Activated CD8-positive, alpha-beta T cell treated with anti-CD3 and anti-CD28 coated beads for 36 hours (primary cell): Measurements from ENCODE around the gene RAPGEF1. TPM values are rescaled to one million over a fixed set of nuclear protein-coding genes. Genes with fewer than 3 reads are reported as not detected.

Experiments used
- ATAC-seq: fragments of 200-7000 bp; cut with Tn5 transposase; one replicate; pipeline ENCODE4 v1.10.0; 2021; ENCODE audit warnings: mild to moderate bottlenecking, moderate library complexity
- CTCF ChIA-PET: fragments of 350-600 bp; sonication (Branson Sonifier 250); formaldehyde crosslinking; loops from one replicate; lab custom pipeline; 2021; ENCODE audit warnings: antibody characterized with exemption; lab: Charles Lee
- POLR2A ChIA-PET: fragments of 350-600 bp; sonication (Branson Sonifier 250); formaldehyde crosslinking; loops from one replicate; lab custom pipeline; 2021; ENCODE audit warnings: antibody characterized with exemption; lab: Charles Lee
- DNase-seq: peaks from one replicate; pipeline ENCODE4 v3.0.0-alpha.2; 2020
- H3K27ac Mint-ChIP-seq: one replicate; pipeline ENCODE4 v1.8.0; 2021; ENCODE audit warnings: mild to moderate bottlenecking, mixed read lengths
- H3K27me3 Mint-ChIP-seq: one replicate; pipeline ENCODE4 v1.8.0; 2021; ENCODE audit warnings: mixed read lengths
- H3K36me3 Mint-ChIP-seq: one replicate; pipeline ENCODE4 v1.8.0; 2021; ENCODE audit warnings: low read depth, mixed read lengths
- H3K4me1 Mint-ChIP-seq: one replicate; pipeline ENCODE4 v1.8.0; 2021; ENCODE audit warnings: low read depth, mixed read lengths
- H3K4me3 Mint-ChIP-seq: one replicate; pipeline ENCODE4 v1.8.0; 2021; ENCODE audit warnings: mild to moderate bottlenecking, moderate library complexity, mixed read lengths
- H3K9me3 Mint-ChIP-seq: one replicate; pipeline ENCODE4 v1.8.0; 2021; ENCODE audit warnings: mixed read lengths
- CTCF ChIP-seq: fragments of 200-600 bp; IDR thresholded peaks from one replicate; pipeline ENCODE4 v1.8.0; 2022; ENCODE audit warnings: antibody characterized with exemption, mild to moderate bottlenecking
- intact Hi-C: fragments of 100-400 bp; cut with micrococcal nuclease; formaldehyde crosslinking; loops from one replicate; pipeline ENCODE4 v1.10.0; 2022
- total RNA-seq, 2 experiments: library from RNA; stranded (reverse); gene quantifications; one replicate each; pipeline ENCODE4 v1.2.3, GENCODE V29; 2021

The RAPGEF1 gene
- total RNA-seq, 2 experiments from 2014 or later = 84.5 to 85.2 TPM

GRCh38 chr9:131594906-131595665, 144.8 kb downstream of the RAPGEF1 start:
- H3K9me3 Mint-ChIP-seq = no peaks in the 10 kb centered on the region

GRCh38 chr9:131593936-131594665, 145.8 kb downstream of the RAPGEF1 start:
- peaks cover 13% of the 10 kb centered on the region for H3K36me3 Mint-ChIP-seq

More at GRCh38 chr9:131594906-131595665, 144.8 kb downstream of the RAPGEF1 start:
- ATAC-seq = no peak
- POLR2A ChIA-PET = no interaction called here
- intact Hi-C loops = loop anchor here (5.0 kb wide), 1 partner anchor 132 kb away; no protein-coding TSS in a partner anchor
- Mint-ChIP-seq H3K4me1 (peaks cover 18% of the 10 kb centered on the region), H3K27ac (no peak overlapping the region), H3K27me3 (no peaks in the 10 kb centered on the region), H3K36me3 (peaks cover 13% of the 10 kb centered on the region), H3K4me3 (no peak overlapping the region)
- CTCF ChIA-PET = interaction anchor here (1.1 to 6.3 kb wide), 2 partner anchors 147 to 160 kb away, joined by 4 to 115 read pairs; partner anchors contain the start of gene RAPGEF1
- no peak for DNase-seq
- no peak for TF ChIP-seq CTCF

DNA sequence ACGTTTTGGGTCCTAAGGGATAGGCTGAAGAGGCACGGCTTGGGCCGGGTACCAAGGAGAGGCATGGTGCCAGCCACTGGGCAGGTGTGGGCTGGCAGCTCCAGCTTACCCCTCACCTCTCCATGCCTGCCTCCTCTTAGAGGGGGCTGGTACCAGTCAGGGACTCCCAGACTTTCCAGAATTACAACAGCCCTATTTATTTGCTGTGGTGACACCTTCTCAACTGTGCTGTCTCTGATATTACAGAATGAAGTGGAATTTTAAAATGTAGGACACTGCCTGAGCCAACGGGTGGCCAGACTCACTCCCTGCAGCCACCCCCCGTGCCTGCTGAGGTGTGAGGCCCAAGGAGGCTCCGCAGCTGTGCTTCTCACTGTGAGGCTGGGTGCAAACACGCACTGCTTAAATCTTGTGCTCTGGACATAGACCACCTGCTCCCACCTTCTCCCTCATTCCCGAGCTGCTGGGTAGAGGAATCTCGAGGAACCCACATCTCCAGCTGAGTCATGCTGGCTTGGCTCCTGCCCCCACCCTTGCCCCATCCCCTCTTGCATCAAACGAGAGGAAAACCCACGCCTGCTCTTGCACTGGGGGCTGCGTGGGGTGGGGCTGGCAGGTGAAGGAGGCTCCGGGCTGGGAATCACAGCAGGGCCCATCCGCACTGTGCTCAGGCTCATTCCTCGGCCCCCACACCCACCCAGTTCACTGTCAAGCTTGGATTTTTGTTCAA, 146.6 kb downstream of the RAPGEF1 start:
- TF ChIP-seq CTCF = no peak
- Mint-ChIP-seq H3K4me3 (no peak overlapping the region), H3K9me3 (no peaks in the 10 kb centered on the region), H3K27me3 (no peaks in the 10 kb centered on the region), H3K36me3 (peaks cover 13% of the 10 kb centered on the region), H3K4me1 (peaks cover 19% of the 10 kb centered on the region), H3K27ac (peak overlapping the region; percentile 52)
- DNase-seq (no peak), ATAC-seq (no peak)
- POLR2A ChIA-PET = no interaction called here
- CTCF ChIA-PET = interaction anchor here (1.1 to 6.3 kb wide), 2 partner anchors 49 to 149 kb away, joined by 3 to 115 read pairs; partner anchors contain the start of gene RAPGEF1
- intact Hi-C loops = loop anchor here (5.0 kb wide), 1 partner anchor 134 kb away; no protein-coding TSS in a partner anchor

More at GRCh38 chr9:131593936-131594665, 145.8 kb downstream of the RAPGEF1 start:
- ChIA-PET POLR2A (no interaction called here), CTCF (interaction anchor here (1.1 to 6.3 kb wide), 2 partner anchors 148 to 161 kb away, joined by 4 to 115 read pairs; partner anchors contain the start of gene RAPGEF1)
- no peak for TF ChIP-seq CTCF
- Mint-ChIP-seq H3K4me1 (peaks cover 19% of the 10 kb centered on the region), H3K4me3 (no peak overlapping the region), H3K27ac (no peak overlapping the region), H3K9me3 (no peaks in the 10 kb centered on the region), H3K27me3 (no peaks in the 10 kb centered on the region)
- intact Hi-C loops = loop anchor here (5.0 kb wide), 1 partner anchor 133 kb away; no protein-coding TSS in a partner anchor
- DNase-seq (no peak), ATAC-seq (no peak)

DNA sequence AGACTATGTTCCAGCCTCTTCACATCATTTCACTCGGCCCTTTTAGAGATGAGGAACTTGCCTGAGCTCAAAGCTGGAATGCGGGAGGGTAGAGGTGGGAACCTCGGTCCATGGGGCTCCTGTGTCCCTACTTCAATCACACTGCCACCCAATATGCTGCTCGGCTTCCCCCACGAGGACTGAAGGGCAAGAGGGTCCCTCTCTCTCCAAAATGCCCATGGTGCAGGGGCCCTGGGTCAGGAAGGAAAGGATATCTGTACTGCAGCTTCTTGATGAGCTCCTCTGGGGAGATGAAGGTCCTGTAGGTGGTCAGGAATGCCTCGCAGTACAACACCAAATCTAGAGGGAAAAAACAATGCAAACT, 148.0 kb downstream of the RAPGEF1 start:
- POLR2A ChIA-PET = interaction anchor here (0.8 to 1.7 kb wide), 6 partner anchors 9 to 147 kb away, joined by 3 to 4 read pairs (median 3); no protein-coding TSS in a partner anchor
- H3K4me3 Mint-ChIP-seq = no peak overlapping the region
- H3K4me1 Mint-ChIP-seq = peaks cover 25% of the 10 kb centered on the region
- H3K27ac Mint-ChIP-seq = peak overlapping the region; percentile 65
- no peak for TF ChIP-seq CTCF
- no peak for ATAC-seq
- H3K9me3 Mint-ChIP-seq = no peaks in the 10 kb centered on the region
- H3K36me3 Mint-ChIP-seq = peaks cover 15% of the 10 kb centered on the region
- H3K27me3 Mint-ChIP-seq = no peaks in the 10 kb centered on the region
- CTCF ChIA-PET = interaction anchor here (0.6 to 6.3 kb wide), 27 partner anchors 9 to 242 kb away, joined by 3 to 115 read pairs (median 4); partner anchors contain the start of gene RAPGEF1
- DNase-seq = no peak
- intact Hi-C loops = loop anchor here (2.0 to 5.0 kb wide), 2 partner anchors 135 to 153 kb away; no protein-coding TSS in a partner anchor
